Left lung (tissue), 10 donors: ENCODE measurements around the gene ZNF763. TPM values are rescaled to one million over a fixed set of nuclear protein-coding genes. Genes with fewer than 3 reads are reported as not detected.

ENCODE experiments used
- ATAC-seq: fragments of 200-7000 bp; cut with Tn5 transposase; one replicate; pipeline ENCODE4 v1.9.1; 2020; ENCODE audit warnings: moderate library complexity
- DNase-seq, 4 donors: peaks; one replicate each; pipeline ENCODE4 v3.0.0-alpha.2; 2013 to 2020
- H3K27ac ChIP-seq, 2 donors: fragments of 200-600 bp; sonication (generic) in 1 of 2; one replicate each; pipeline versions ENCODE4 v1.5.0 to v1.8.0; 2020 to 2021
- H3K27me3 ChIP-seq, 2 donors: fragments of 200-600 bp; sonication (generic) in 1 of 2; one replicate each; pipeline versions ENCODE4 v1.5.0 to v1.8.0; 2020 to 2021
- H3K36me3 ChIP-seq, 2 donors: fragments of 200-600 bp; sonication (generic) in 1 of 2; one replicate each; pipeline versions ENCODE4 v1.5.0 to v1.8.0; 2020 to 2021
- H3K4me1 ChIP-seq, 2 donors: fragments of 200-600 bp; one replicate each; pipeline ENCODE4 v1.8.0; 2021
- H3K4me3 ChIP-seq, 2 donors: fragments of 200-600 bp; sonication (generic) in 1 of 2; one replicate each; pipeline versions ENCODE4 v1.5.0 to v1.8.0; 2020 to 2021; ENCODE audit warnings: mild to moderate bottlenecking in 1 of 2
- H3K9me3 ChIP-seq, 2 donors: fragments of 200-600 bp; sonication (generic) in 1 of 2; one replicate each; pipeline versions ENCODE4 v1.5.0 to v1.8.0; 2020 to 2021
- intact Hi-C, 2 donors: fragments of 100-400 bp; cut with DNase I; formaldehyde crosslinking; loops; one replicate each; pipeline versions ENCODE4 v1.11.2 to v1.14.2; 2022
- polyA plus RNA-seq, 6 donors: library from polyadenylated mRNA; unstranded; fragments of 120-200 nt; gene quantifications; one replicate each; pipeline ENCODE4 v1.2.1, GENCODE V29; 2013; ENCODE audit not compliant: insufficient read length in 6 of 6
- total RNA-seq, 2 donors: library from RNA; stranded (reverse); fragmentation: NEBNext Ultra II Directional; extraction: Animal tissue kit (Norgen Biotek cat#: 25700); gene quantifications; one replicate each; pipeline ENCODE4 v1.2.1, GENCODE V29; 2021
- TF ChIP-seq, protein P1 (sequence below), 2 donors: fragments of 200-600 bp; sonication (generic) in 1 of 2; IDR thresholded peaks; one replicate each; pipeline versions ENCODE4 v1.5.0 to v1.8.0; 2021; ENCODE audit warnings: antibody characterized with exemption in 2 of 2
- donor health status: DM: no; HTN: yes; CAD: no.
- donor health status: DM: no; HTN: no; CAD: no.

Gene ZNF763
- total and polyA plus RNA-seq, 8 donors = 4.9 to 10.2 (median 8.0) TPM

DNA sequence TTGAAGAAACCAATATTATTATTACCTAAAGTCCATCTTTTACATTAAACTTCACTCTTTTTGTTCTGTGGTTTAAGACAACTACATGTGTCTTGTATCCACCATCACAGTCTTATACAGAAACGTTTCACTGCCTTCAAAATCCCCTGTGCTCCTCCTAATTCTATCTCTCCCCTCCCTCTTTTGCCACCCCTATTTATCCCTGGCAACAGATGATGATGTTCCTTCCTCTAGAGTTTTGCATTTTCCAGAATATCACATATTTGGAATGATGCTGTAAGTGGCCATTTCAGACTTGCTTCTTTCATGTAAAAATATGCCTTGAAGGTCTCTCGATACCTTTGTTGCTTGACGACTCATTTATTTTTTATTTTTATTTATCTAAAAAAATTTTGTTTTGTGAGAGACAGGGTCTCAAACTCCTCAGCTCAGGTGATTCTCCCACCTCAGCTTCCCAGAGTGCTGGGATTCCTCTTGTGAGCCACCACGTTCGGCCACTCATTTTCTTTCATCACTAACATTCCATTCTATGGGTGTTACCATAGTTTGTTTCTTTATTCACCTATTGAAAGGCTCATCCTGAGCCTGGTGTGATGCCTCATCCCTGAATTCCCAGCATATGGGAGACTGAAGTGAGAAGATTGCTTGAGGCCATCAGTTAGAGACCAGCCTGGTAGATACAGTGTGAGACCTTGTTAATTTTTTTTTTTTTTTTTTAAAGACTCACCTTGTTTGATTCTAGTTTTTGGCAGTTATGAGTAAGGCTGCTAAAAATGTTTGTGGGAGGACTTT lies 8.4 kb downstream of the ZNF763 start:
- ATAC-seq = no peak
- TF ChIP-seq, protein P1, sequence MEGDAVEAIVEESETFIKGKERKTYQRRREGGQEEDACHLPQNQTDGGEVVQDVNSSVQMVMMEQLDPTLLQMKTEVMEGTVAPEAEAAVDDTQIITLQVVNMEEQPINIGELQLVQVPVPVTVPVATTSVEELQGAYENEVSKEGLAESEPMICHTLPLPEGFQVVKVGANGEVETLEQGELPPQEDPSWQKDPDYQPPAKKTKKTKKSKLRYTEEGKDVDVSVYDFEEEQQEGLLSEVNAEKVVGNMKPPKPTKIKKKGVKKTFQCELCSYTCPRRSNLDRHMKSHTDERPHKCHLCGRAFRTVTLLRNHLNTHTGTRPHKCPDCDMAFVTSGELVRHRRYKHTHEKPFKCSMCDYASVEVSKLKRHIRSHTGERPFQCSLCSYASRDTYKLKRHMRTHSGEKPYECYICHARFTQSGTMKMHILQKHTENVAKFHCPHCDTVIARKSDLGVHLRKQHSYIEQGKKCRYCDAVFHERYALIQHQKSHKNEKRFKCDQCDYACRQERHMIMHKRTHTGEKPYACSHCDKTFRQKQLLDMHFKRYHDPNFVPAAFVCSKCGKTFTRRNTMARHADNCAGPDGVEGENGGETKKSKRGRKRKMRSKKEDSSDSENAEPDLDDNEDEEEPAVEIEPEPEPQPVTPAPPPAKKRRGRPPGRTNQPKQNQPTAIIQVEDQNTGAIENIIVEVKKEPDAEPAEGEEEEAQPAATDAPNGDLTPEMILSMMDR (IDR thresholded peaks at IDR 0.05) = no peak
- intact Hi-C loops = no loop called here

DNA sequence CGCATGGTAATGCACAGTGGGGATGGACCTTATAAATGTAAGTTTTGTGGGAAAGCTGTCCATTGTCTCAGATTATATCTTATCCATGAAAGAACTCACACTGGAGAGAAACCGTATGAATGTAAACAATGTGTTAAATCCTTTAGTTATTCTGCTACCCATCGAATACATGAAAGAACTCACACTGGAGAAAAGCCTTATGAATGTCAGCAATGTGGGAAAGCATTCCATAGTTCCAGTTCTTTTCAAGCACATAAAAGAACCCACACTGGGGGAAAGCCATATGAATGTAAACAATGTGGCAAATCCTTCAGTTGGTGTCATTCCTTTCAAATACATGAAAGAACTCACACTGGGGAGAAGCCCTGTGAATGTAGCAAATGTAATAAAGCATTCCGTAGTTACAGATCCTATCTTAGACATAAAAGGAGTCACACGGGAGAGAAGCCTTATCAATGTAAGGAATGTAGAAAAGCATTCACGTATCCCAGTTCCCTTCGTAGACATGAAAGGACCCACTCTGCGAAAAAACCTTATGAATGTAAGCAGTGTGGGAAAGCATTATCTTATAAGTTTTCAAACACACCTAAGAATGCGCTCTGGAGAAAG lies 13.8 kb downstream of the ZNF763 start:
- DNase-seq = no peak
- ATAC-seq = no peak
- Histone ChIP-seq H3K27ac (no peak overlapping the region), H3K9me3 (peaks cover 4 to 76% of the 10 kb centered on the region in 2 donors), H3K27me3 (no peaks in the 10 kb centered on the region), H3K4me1 (no peaks in the 10 kb centered on the region), H3K4me3 (no peak overlapping the region), H3K36me3 (peaks cover 0 to 31% of the 10 kb centered on the region in 2 donors)
- intact Hi-C loops = no loop called here
- TF ChIP-seq, protein P1 (IDR thresholded peaks at IDR 0.05) = no peak

More for the DNA sequence above, 8.4 kb downstream of the ZNF763 start:
- no peak for DNase-seq
- no peak overlapping the region for H3K27ac ChIP-seq
- H3K36me3 ChIP-seq = peaks cover 0 to 15% of the 10 kb centered on the region in 2 donors
- no peaks in the 10 kb centered on the region for H3K27me3 ChIP-seq
- H3K4me1 ChIP-seq = peaks cover 0 to 12% of the 10 kb centered on the region in 2 donors
- no peak overlapping the region for H3K4me3 ChIP-seq
- H3K9me3 ChIP-seq = peaks cover 0 to 27% of the 10 kb centered on the region in 2 donors

DNA sequence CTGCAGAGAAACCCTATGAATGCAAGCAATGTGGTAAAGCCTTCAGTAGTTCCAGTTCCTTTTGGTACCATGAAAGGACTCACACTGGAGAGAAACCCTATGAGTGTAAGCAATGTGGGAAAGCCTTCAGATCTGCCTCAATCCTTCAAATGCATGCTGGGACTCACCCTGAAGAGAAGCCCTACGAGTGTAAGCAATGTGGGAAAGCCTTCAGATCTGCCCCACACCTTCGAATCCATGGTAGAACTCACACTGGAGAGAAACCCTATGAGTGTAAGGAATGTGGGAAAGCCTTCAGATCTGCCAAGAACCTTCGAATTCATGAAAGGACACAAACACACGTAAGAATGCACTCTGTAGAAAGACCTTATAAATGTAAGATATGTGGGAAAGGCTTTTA lies 14.7 kb downstream of the ZNF763 start:
- Histone ChIP-seq H3K27ac (no peak overlapping the region), H3K9me3 (peaks cover 4 to 75% of the 10 kb centered on the region in 2 donors), H3K27me3 (no peaks in the 10 kb centered on the region), H3K4me3 (no peak overlapping the region), H3K4me1 (no peaks in the 10 kb centered on the region), H3K36me3 (peaks cover 0 to 31% of the 10 kb centered on the region in 2 donors)
- no peak for DNase-seq
- ATAC-seq = no peak
- intact Hi-C loops = no loop called here
- TF ChIP-seq, protein P1 (IDR thresholded peaks at IDR 0.05) = no peak

DNA sequence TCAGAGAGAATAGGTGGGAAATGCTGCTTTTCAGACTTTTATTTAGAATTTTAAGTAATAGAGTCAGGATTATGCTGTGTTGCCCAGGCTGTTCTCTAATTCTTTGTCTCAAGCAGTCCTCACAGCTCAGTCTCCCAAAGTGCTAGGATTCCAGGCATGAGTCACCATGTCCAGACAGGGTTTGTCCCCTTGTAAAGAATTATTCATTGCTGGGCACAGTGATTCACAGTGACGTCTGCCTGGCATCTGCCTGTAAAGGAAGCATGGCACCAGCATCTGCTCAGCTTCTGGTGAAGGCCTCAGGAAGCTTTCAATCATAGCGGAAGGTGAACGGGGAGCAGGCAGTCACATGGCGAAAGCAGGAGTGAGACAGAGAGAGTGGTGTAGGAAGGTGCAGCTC lies 17.7 kb downstream of the ZNF763 start:
- ATAC-seq (no peak), DNase-seq (no peak)
- Histone ChIP-seq H3K4me3 (no peak overlapping the region), H3K4me1 (peaks cover 0 to 8% of the 10 kb centered on the region in 2 donors), H3K9me3 (peaks cover 4 to 56% of the 10 kb centered on the region in 2 donors), H3K27ac (no peak overlapping the region), H3K36me3 (peaks cover 0 to 23% of the 10 kb centered on the region in 2 donors), H3K27me3 (no peaks in the 10 kb centered on the region)
- intact Hi-C loops = no loop called here
- TF ChIP-seq, protein P1 (IDR thresholded peaks at IDR 0.05) = no peak

DNA sequence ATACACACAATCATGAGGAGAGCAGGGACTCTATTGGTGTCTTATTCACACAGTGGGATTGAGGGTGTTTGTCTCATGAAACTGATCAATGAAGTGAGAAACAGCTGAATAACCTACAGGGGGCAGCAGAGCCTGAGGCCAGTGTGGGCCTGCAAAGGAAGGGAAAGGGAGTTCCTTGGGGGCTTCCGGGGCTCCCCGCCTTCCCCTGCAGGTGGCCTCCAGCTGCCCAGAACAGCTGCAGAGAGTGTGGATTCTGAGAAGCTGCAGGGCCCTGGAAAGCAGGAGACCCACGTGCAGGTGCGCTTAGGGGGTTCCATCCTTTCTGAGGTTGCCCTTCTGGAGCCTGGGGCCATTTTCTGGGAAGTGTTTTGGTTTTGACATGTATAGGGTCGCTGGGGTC lies 20.1 kb downstream of the ZNF763 start:
- TF ChIP-seq, protein P1 (IDR thresholded peaks at IDR 0.05) = no peak
- intact Hi-C loops = loop anchor here in 1 of 2 donors (5.0 kb wide), 1 partner anchor 103 kb away; no protein-coding TSS in a partner anchor
- Histone ChIP-seq H3K36me3 (no peaks in the 10 kb centered on the region), H3K9me3 (peaks cover 0 to 31% of the 10 kb centered on the region in 2 donors), H3K27me3 (no peaks in the 10 kb centered on the region), H3K4me3 (no peak overlapping the region), H3K27ac (no peak overlapping the region), H3K4me1 (peaks cover 0 to 23% of the 10 kb centered on the region in 2 donors)
- ATAC-seq (no peak), DNase-seq (no peak)
